Measurements from ENCODE around the gene TANGO2.

DNA sequence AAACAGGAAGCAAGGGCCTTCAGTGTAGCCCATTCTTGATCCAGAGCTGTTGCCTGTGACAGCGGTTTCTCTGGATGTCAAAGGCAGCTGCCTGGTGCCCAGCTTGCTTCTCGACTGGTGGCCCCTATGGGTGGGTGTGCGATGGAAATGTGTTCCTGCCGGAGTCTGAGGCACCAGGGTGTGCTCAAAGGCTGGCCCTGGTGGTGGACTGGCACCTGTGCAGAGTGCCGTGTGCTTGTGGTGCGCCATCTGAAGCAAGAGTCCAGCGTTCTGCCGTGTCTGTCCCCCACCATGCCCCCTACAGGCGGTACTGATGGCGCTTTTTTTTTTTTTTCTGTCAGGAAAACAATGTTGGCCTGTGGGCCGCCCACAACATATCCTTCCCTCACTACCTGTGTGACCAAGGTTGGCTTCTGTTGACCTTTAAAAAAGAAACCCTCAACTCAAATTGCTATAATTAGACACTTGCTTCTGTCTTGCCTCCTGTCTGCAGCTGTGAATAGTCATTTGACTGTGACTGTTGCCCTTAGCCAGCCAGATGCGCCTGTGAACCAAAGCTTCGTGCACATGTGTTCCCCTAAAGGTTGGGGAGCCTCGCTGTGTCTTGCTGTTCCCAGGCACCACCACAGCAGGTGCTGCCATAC, 90.3 kb downstream of the TANGO2 start:
- TF ChIP-seq, protein P1, sequence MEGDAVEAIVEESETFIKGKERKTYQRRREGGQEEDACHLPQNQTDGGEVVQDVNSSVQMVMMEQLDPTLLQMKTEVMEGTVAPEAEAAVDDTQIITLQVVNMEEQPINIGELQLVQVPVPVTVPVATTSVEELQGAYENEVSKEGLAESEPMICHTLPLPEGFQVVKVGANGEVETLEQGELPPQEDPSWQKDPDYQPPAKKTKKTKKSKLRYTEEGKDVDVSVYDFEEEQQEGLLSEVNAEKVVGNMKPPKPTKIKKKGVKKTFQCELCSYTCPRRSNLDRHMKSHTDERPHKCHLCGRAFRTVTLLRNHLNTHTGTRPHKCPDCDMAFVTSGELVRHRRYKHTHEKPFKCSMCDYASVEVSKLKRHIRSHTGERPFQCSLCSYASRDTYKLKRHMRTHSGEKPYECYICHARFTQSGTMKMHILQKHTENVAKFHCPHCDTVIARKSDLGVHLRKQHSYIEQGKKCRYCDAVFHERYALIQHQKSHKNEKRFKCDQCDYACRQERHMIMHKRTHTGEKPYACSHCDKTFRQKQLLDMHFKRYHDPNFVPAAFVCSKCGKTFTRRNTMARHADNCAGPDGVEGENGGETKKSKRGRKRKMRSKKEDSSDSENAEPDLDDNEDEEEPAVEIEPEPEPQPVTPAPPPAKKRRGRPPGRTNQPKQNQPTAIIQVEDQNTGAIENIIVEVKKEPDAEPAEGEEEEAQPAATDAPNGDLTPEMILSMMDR (IDR thresholded peaks at IDR 0.05), result no peak
- TF ChIP-seq EP300 (IDR thresholded peaks at IDR 0.05) (no peak), POLR2A (IDR thresholded peaks at IDR 0.05) (no peak)
